Transverse colon (tissue), 4 donors: ENCODE results near the gene FRY. TPM values are rescaled to one million over a fixed set of nuclear protein-coding genes. Genes with fewer than 3 reads are reported as not detected.
"Not testable (repeated sequence)": the region's sequence is repeated elsewhere in the genome, so short reads cannot be mapped to it uniquely, and the experiment has no call there.

ENCODE experiments used
- DNase-seq: peaks from one replicate; pipeline ENCODE4 v3.0.0-alpha.2; 2019
- H3K27ac ChIP-seq, 4 donors: fragments of 200-600 bp; sonication (generic); 2 replicates each; pipeline ENCODE4 v1.5.1; 2016 to 2018; ENCODE audit warnings: inconsistent platforms in 4 of 4
- H3K27me3 ChIP-seq: fragments of 200-600 bp; sonication (generic); 2 replicates; pipeline ENCODE4 v1.5.1; 2017; ENCODE audit warnings: inconsistent platforms
- H3K36me3 ChIP-seq, 4 donors: fragments of 200-600 bp; sonication (generic); 2 replicates each; pipeline ENCODE4 v1.5.1; 2017 to 2019; ENCODE audit warnings: inconsistent platforms in 4 of 4
- H3K4me1 ChIP-seq, 4 donors: fragments of 200-600 bp; sonication (generic); 2 replicates each; pipeline ENCODE4 v1.5.1; 2017 to 2020; ENCODE audit warnings: inconsistent platforms in 4 of 4
- H3K4me3 ChIP-seq, 4 donors: fragments of 200-600 bp; sonication (generic); 1 replicate in 1 of 4; 2 replicates in 3 of 4; pipeline versions ENCODE4 v1.5.1 to v1.6.1; 2017 to 2019; ENCODE audit warnings: inconsistent platforms in 4 of 4
- H3K9me3 ChIP-seq, 2 donors: fragments of 200-600 bp; sonication (generic); 2 replicates each; pipeline ENCODE4 v1.5.1; 2017 to 2019; ENCODE audit warnings: inconsistent platforms in 2 of 2
- CTCF ChIP-seq, 5 experiments: fragments of 200-600 bp in 3 of 5; fragments of 450-650 bp in 2 of 5; sonication (generic) in 3 of 5; IDR thresholded peaks; 1 replicate in 2 of 5; 2 replicates in 3 of 5; pipeline ENCODE4 v1.5.1; 2016 to 2017; ENCODE audit warnings: antibody characterized with exemption in 5 of 5, inconsistent platforms in 3 of 5, mild to moderate bottlenecking in 2 of 5, moderate library complexity in 1 of 5
- EP300 ChIP-seq: sonication (generic); formaldehyde crosslinking; IDR thresholded peaks from one replicate; pipeline ENCODE4 v1.6.1; 2017; ENCODE audit warnings: antibody characterized with exemption, low read depth
- POLR2A ChIP-seq: fragments of 450-650 bp; IDR thresholded peaks from one replicate; pipeline ENCODE4 v1.6.1; 2016; ENCODE audit warnings: antibody characterized with exemption, mild to moderate bottlenecking, moderate library complexity
- POLR2AphosphoS5 ChIP-seq, 3 donors: sonication (generic); formaldehyde crosslinking; IDR thresholded peaks; one replicate each; pipeline ENCODE4 v1.6.1; 2016; ENCODE audit warnings: antibody characterized with exemption in 3 of 3
- WGBS, 2 donors: methylation state at CpG; one replicate each; pipeline ENCODE4 v1.1.5; 2018; ENCODE audit warnings: low coverage in 1 of 2; 5-methylcytosine and 5-hydroxymethylcytosine counted together
- in situ Hi-C, 4 donors: fragments of 200-750 bp; cut with MboI; loops; one replicate each; pipeline versions ENCODE4 v1.15.0 to v1.15.1; 2017; ENCODE audit warnings: low sequenced_read_pairs in 3 of 4, low pct_ligation_motif_present in 1 of 4, low pct_unique_long_range_greater_than_20kb in 1 of 4
- intact Hi-C: fragments of 100-400 bp; cut with DNase I; formaldehyde crosslinking; loops from one replicate; pipeline ENCODE4 v1.15.1; 2023; ENCODE audit warnings: low total_unique reads
- total RNA-seq, 4 donors: library from RNA; depleted of rRNA; stranded (reverse); fragments of >200 nt; gene quantifications; one replicate each; pipeline ENCODE4 v1.1.0, GENCODE V29; 2016

The FRY gene
- total RNA-seq, 4 donors from 2014 or later: 6.7 to 42.6 (median 12.4) TPM

GRCh38 chr13:31986676-31987470 lies 44.7 kb upstream of the FRY start:
- WGBS, 2 donors: 66 to 67% methylated on average over 5 of the region's 5 CpGs
- Histone ChIP-seq H3K27me3 (no peaks in the 10 kb centered on the region), H3K4me1 (no peaks in the 10 kb centered on the region), H3K9me3 (no peaks in the 10 kb centered on the region), H3K4me3 (no peak overlapping the region), H3K36me3 (no peaks in the 10 kb centered on the region), H3K27ac (no peak overlapping the region)
- DNase-seq: no peak
- in situ Hi-C loops (loop anchor here in 1 of 4 donors (25.0 kb wide), 1 partner anchor 100 kb away; no protein-coding TSS in a partner anchor), intact Hi-C loops (no loop called here)
- TF ChIP-seq POLR2A (no peak), CTCF (IDR thresholded peaks at IDR 0.05) (no peak), EP300 (no peak), POLR2AphosphoS5 (IDR thresholded peaks at IDR 0.05) (no peak)

- H3K36me3 ChIP-seq: no peaks in the 10 kb centered on the region
- no peak for TF ChIP-seq POLR2A
- no peak for TF ChIP-seq POLR2AphosphoS5 (IDR thresholded peaks at IDR 0.05)
- no peak for TF ChIP-seq CTCF (IDR thresholded peaks at IDR 0.05)
- no peak for TF ChIP-seq EP300
- no peak overlapping the region for H3K4me3 ChIP-seq
- intact Hi-C loops: no loop called here
- WGBS, 2 donors: 77 to 80% methylated on average over 1 to 2 of the region's 2 CpGs
- no peaks in the 10 kb centered on the region for H3K4me1 ChIP-seq
- no peak for DNase-seq
- H3K9me3 ChIP-seq: no peaks in the 10 kb centered on the region
- in situ Hi-C loops: loop anchor here in 1 of 4 donors (25.0 kb wide), 1 partner anchor 100 kb away; no protein-coding TSS in a partner anchor
- no peak overlapping the region for H3K27ac ChIP-seq
- no peaks in the 10 kb centered on the region for H3K27me3 ChIP-seq
These were observed 43.9 kb upstream of the FRY start for GRCh38 chr13:31987535-31988170.

- H3K4me3 ChIP-seq, H3K9me3 ChIP-seq, H3K27ac ChIP-seq, H3K4me1 ChIP-seq, H3K27me3 ChIP-seq, H3K36me3 ChIP-seq, intact Hi-C loops, DNase-seq: not testable (repeated sequence)
- in situ Hi-C loops: loop anchor here in 1 of 4 donors (25.0 kb wide), 1 partner anchor 93 kb away; no protein-coding TSS in a partner anchor
- 92 to 94% methylated on average over 4 to 6 of the region's 6 CpGs for WGBS, 2 donors
These were observed 37.2 kb upstream of the FRY start for GRCh38 chr13:31994367-31994766.

GRCh38 chr13:31996601-31997000 lies 35.0 kb upstream of the FRY start:
- in situ Hi-C loops: loop anchor here in 1 of 4 donors (25.0 kb wide), 1 partner anchor 91 kb away; no protein-coding TSS in a partner anchor
- Histone ChIP-seq H3K4me3 (no peak overlapping the region), H3K9me3 (no peaks in the 10 kb centered on the region), H3K36me3 (no peaks in the 10 kb centered on the region), H3K27ac (no peak overlapping the region), H3K27me3 (no peaks in the 10 kb centered on the region), H3K4me1 (no peaks in the 10 kb centered on the region)
- TF ChIP-seq POLR2AphosphoS5 (IDR thresholded peaks at IDR 0.05) (no peak), EP300 (no peak), POLR2A (no peak), CTCF (IDR thresholded peaks at IDR 0.05) (no peak)
- intact Hi-C loops: no loop called here
- no peak for DNase-seq
- WGBS, 2 donors: 48 to 67% methylated on average over 2 of the region's 2 CpGs
